Measurements from ENCODE around the gene PREB.

GRCh38 chr2:27148801-27149439 is 14.5 kb upstream of the PREB start, which contains the start of gene TCF23:
- TF ChIP-seq CTCF (IDR thresholded peaks at IDR 0.05; ENCODE audit: low read depth, low read length, poor library complexity, severe bottlenecking) (no peak), EZH2phosphoT487 (IDR thresholded peaks at IDR 0.05; ENCODE audit: borderline replicate concordance, low read length) (no peak)
